H9 (cell line): Measurements from ENCODE around the gene EML5. TPM values are rescaled to one million over a fixed set of nuclear protein-coding genes. Genes with fewer than 3 reads are reported as not detected.

Source experiments
- DNase-seq: peaks from one replicate; pipeline ENCODE4 v3.0.0-alpha.2; 2017
- H2AFZ ChIP-seq: one replicate; pipeline ENCODE4 v1.6.1; 2013; ENCODE audit warnings: mild to moderate bottlenecking, low read length, control low read depth, moderate library complexity
- H2AK5ac ChIP-seq: 2 replicates; pipeline ENCODE4 v1.6.1; 2013; ENCODE audit warnings: low read length, control low read depth, mixed read lengths; ENCODE audit not compliant: insufficient read length
- H2BK120ac ChIP-seq: one replicate; pipeline ENCODE4 v1.6.1; 2013; ENCODE audit warnings: low read depth, mild to moderate bottlenecking, low read length, control low read depth, inconsistent platforms; ENCODE audit not compliant: poor library complexity, severe bottlenecking
- H2BK12ac ChIP-seq: 2 replicates; pipeline ENCODE4 v1.6.1; 2013; ENCODE audit warnings: low read length, control low read depth, mixed read lengths, low read depth; ENCODE audit not compliant: insufficient read length
- H2BK15ac ChIP-seq: 2 replicates; pipeline ENCODE4 v1.6.1; 2013; ENCODE audit warnings: low read depth, low read length, control low read depth
- H2BK20ac ChIP-seq: one replicate; pipeline ENCODE4 v1.6.1; 2013; ENCODE audit warnings: low read depth, mild to moderate bottlenecking, low read length, control low read depth, inconsistent platforms; ENCODE audit not compliant: poor library complexity, severe bottlenecking
- H2BK5ac ChIP-seq: 2 replicates; pipeline ENCODE4 v1.6.1; 2013; ENCODE audit warnings: low read length, control low read depth, mixed read lengths; ENCODE audit not compliant: insufficient read length
- H3K14ac ChIP-seq: 2 replicates; pipeline ENCODE4 v1.6.1; 2013; ENCODE audit warnings: low read length, control low read depth; ENCODE audit not compliant: insufficient read depth
- H3K18ac ChIP-seq: 2 replicates; pipeline ENCODE4 v1.6.1; 2013; ENCODE audit warnings: low read depth, mild to moderate bottlenecking, mixed read lengths, low read length, control low read depth; ENCODE audit not compliant: insufficient read length
- H3K23ac ChIP-seq: 2 replicates; pipeline ENCODE4 v1.6.1; 2013; ENCODE audit warnings: low read length, control low read depth, mixed read lengths, low read depth; ENCODE audit not compliant: insufficient read length
- H3K23me2 ChIP-seq: 2 replicates; pipeline ENCODE4 v1.6.1; 2013; ENCODE audit warnings: low read depth, mild to moderate bottlenecking, mixed read lengths, low read length, control low read depth; ENCODE audit not compliant: insufficient read length, poor library complexity, severe bottlenecking
- H3K27ac ChIP-seq: 2 replicates; pipeline ENCODE4 v1.5.1; 2013; ENCODE audit warnings: low read length, control low read depth, mixed read lengths, low read depth; ENCODE audit not compliant: insufficient read length
- H3K27me3 ChIP-seq: 2 replicates; pipeline ENCODE4 v1.6.1; 2013; ENCODE audit warnings: low read length, control low read depth, inconsistent platforms; ENCODE audit not compliant: insufficient read depth
- H3K4ac ChIP-seq: 2 replicates; pipeline ENCODE4 v1.6.1; 2013; ENCODE audit warnings: low read depth, mild to moderate bottlenecking, control low read depth, inconsistent platforms, low read length, moderate library complexity
- H3K4me1 ChIP-seq: 2 replicates; pipeline ENCODE4 v1.6.1; 2013; ENCODE audit warnings: low read length, control low read depth, inconsistent platforms; ENCODE audit not compliant: insufficient read depth
- H3K4me2 ChIP-seq: 2 replicates; pipeline ENCODE4 v1.6.1; 2013; ENCODE audit warnings: low read length, control low read depth, mixed read lengths; ENCODE audit not compliant: insufficient read length, insufficient read depth
- H3K56ac ChIP-seq: 2 replicates; pipeline ENCODE4 v1.6.1; 2013; ENCODE audit warnings: low read depth, mild to moderate bottlenecking, mixed read lengths, low read length, control low read depth; ENCODE audit not compliant: insufficient read length
- H3K79me1 ChIP-seq: 2 replicates; pipeline ENCODE4 v1.6.1; 2013; ENCODE audit warnings: low read depth, mild to moderate bottlenecking, moderate library complexity, low read length, control low read depth, inconsistent platforms; ENCODE audit not compliant: insufficient read depth, poor library complexity, severe bottlenecking
- H3K79me2 ChIP-seq: 2 replicates; pipeline ENCODE4 v1.6.1; 2013; ENCODE audit warnings: low read length, control low read depth, inconsistent platforms; ENCODE audit not compliant: insufficient read depth
- H3K9ac ChIP-seq: 2 replicates; pipeline ENCODE4 v1.6.1; 2013; ENCODE audit warnings: low read length, control low read depth, mixed read lengths; ENCODE audit not compliant: insufficient read length; ENCODE audit errors: extremely low read depth
- H3K9me3 ChIP-seq: one replicate; pipeline ENCODE4 v1.6.1; 2013; ENCODE audit warnings: low read depth, low read length, inconsistent platforms; ENCODE audit not compliant: control insufficient read depth
- H3T11ph ChIP-seq: one replicate; pipeline ENCODE4 v1.6.1; 2013; ENCODE audit warnings: mild to moderate bottlenecking, low read length, control low read depth, inconsistent platforms
- H4K20me1 ChIP-seq: one replicate; pipeline ENCODE4 v1.6.1; 2013; ENCODE audit not compliant: control insufficient read depth, insufficient read length, insufficient read depth
- H4K5ac ChIP-seq: 2 replicates; pipeline ENCODE4 v1.6.1; 2013; ENCODE audit warnings: low read depth, mild to moderate bottlenecking, mixed read lengths, low read length, control low read depth; ENCODE audit not compliant: insufficient read length
- H4K8ac ChIP-seq: replicated peaks from 2 replicates; pipeline ENCODE4 v1.6.1; 2013; ENCODE audit warnings: low read length, control low read depth, mixed read lengths, low read depth; ENCODE audit not compliant: insufficient read length
- H4K91ac ChIP-seq: 2 replicates; pipeline ENCODE4 v1.6.1; 2013; ENCODE audit warnings: low read depth, mild to moderate bottlenecking, moderate library complexity, mixed read lengths, low read length, control low read depth; ENCODE audit not compliant: insufficient read length
- H3K27ac Mint-ChIP-seq, 3 experiments: 2 replicates in 2 of 3; 3 replicates in 1 of 3; pipeline ENCODE4 v1.8.0; 2020 to 2021; ENCODE audit warnings: mixed read lengths in 3 of 3, mild to moderate bottlenecking in 1 of 3, moderate library complexity in 1 of 3
- H3K27me3 Mint-ChIP-seq: 2 replicates; pipeline ENCODE4 v1.8.0; 2021; ENCODE audit warnings: low read depth, mild to moderate bottlenecking, moderate library complexity, mixed read lengths
- H3K36me3 Mint-ChIP-seq, 3 experiments: 2 replicates in 2 of 3; 3 replicates in 1 of 3; pipeline ENCODE4 v1.8.0; 2020 to 2021; ENCODE audit warnings: low read depth in 3 of 3, mixed read lengths in 3 of 3; ENCODE audit not compliant: insufficient read depth in 1 of 3
- H3K4me1 Mint-ChIP-seq, 2 experiments: 2 replicates each; pipeline ENCODE4 v1.8.0; 2020; ENCODE audit warnings: mixed read lengths in 2 of 2
- H3K4me3 Mint-ChIP-seq, 2 experiments: 2 replicates in 1 of 2; 3 replicates in 1 of 2; pipeline ENCODE4 v1.8.0; 2020 to 2021; ENCODE audit warnings: mild to moderate bottlenecking in 2 of 2, mixed read lengths in 2 of 2, moderate library complexity in 1 of 2
- H3K9me3 Mint-ChIP-seq, 2 experiments: 2 replicates in 1 of 2; 3 replicates in 1 of 2; pipeline ENCODE4 v1.8.0; 2020; ENCODE audit warnings: mild to moderate bottlenecking in 2 of 2, mixed read lengths in 2 of 2, moderate library complexity in 1 of 2
- total RNA-seq: library from RNA; stranded (reverse); gene quantifications from 2 replicates; pipeline ENCODE4 v1.2.1, GENCODE V29; 2021
- TF ChIP-seq, protein P1 (sequence below): fragments of 200-600 bp; sonication (generic); conservative IDR thresholded peaks from 3 replicates; pipeline ENCODE4 v1.8.0; 2021; ENCODE audit warnings: antibody characterized with exemption, mild to moderate bottlenecking

The EML5 gene
- total RNA-seq, 1 experiment from 2014 or later, result 0.81 TPM

DNA sequence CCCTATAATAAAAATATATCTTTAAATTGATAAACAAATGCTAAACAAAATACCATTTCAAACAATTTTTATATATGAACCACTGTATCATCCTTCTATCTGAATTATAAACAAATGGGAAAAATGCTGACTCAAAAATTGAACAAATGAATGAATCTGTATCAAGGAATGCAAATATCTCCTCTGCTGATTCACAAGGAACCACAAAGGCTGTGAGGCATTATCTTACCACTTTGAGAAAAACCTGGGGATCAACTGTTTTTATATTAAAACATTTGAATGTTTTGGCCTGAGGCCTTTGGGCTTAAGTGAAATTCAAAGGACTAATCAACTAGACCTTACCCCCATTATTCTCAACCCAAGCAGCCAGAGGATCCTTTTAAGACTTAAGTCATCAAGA lies 86.3 kb downstream of the EML5 start:
- Histone ChIP-seq H3K56ac (no peak overlapping the region), H2AK5ac (no peak overlapping the region), H3K18ac (no peak overlapping the region), H3T11ph (no peak overlapping the region), H2BK20ac (no peak overlapping the region), H3K79me1 (no peaks in the 10 kb centered on the region), H2AFZ (no peak overlapping the region), H3K4me2 (no peak overlapping the region), H2BK15ac (no peak overlapping the region), H3K9me3 (no peaks in the 10 kb centered on the region), H4K20me1 (no peaks in the 10 kb centered on the region), H2BK120ac (no peak overlapping the region), H3K79me2 (no peaks in the 10 kb centered on the region), H2BK5ac (no peak overlapping the region), H3K4ac (no peak overlapping the region), H3K9ac (no peak overlapping the region), H4K91ac (no peak overlapping the region), H3K27me3 (no peaks in the 10 kb centered on the region), H3K4me1 (no peaks in the 10 kb centered on the region), H2BK12ac (no peak overlapping the region), H3K14ac (no peak overlapping the region), H4K8ac (no peak overlapping the region), H4K5ac (no peak overlapping the region), H3K23me2 (no peaks in the 10 kb centered on the region), H3K23ac (no peak overlapping the region), H3K27ac (no peak overlapping the region)
- no peaks in the 10 kb centered on the region for H3K4me1 Mint-ChIP-seq
- H3K36me3 Mint-ChIP-seq, result no peaks in the 10 kb centered on the region
- no peak overlapping the region for H3K4me3 Mint-ChIP-seq
- no peak for DNase-seq
- H3K9me3 Mint-ChIP-seq, result no peaks in the 10 kb centered on the region
- H3K27ac Mint-ChIP-seq, result no peak overlapping the region
- no peaks in the 10 kb centered on the region; the same call in 1 of the 2 replicates for H3K27me3 Mint-ChIP-seq
- TF ChIP-seq, protein P1, sequence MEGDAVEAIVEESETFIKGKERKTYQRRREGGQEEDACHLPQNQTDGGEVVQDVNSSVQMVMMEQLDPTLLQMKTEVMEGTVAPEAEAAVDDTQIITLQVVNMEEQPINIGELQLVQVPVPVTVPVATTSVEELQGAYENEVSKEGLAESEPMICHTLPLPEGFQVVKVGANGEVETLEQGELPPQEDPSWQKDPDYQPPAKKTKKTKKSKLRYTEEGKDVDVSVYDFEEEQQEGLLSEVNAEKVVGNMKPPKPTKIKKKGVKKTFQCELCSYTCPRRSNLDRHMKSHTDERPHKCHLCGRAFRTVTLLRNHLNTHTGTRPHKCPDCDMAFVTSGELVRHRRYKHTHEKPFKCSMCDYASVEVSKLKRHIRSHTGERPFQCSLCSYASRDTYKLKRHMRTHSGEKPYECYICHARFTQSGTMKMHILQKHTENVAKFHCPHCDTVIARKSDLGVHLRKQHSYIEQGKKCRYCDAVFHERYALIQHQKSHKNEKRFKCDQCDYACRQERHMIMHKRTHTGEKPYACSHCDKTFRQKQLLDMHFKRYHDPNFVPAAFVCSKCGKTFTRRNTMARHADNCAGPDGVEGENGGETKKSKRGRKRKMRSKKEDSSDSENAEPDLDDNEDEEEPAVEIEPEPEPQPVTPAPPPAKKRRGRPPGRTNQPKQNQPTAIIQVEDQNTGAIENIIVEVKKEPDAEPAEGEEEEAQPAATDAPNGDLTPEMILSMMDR, result no peak
